ENCODE measurements around the gene NTN5.

Gene NTN5

DNA sequence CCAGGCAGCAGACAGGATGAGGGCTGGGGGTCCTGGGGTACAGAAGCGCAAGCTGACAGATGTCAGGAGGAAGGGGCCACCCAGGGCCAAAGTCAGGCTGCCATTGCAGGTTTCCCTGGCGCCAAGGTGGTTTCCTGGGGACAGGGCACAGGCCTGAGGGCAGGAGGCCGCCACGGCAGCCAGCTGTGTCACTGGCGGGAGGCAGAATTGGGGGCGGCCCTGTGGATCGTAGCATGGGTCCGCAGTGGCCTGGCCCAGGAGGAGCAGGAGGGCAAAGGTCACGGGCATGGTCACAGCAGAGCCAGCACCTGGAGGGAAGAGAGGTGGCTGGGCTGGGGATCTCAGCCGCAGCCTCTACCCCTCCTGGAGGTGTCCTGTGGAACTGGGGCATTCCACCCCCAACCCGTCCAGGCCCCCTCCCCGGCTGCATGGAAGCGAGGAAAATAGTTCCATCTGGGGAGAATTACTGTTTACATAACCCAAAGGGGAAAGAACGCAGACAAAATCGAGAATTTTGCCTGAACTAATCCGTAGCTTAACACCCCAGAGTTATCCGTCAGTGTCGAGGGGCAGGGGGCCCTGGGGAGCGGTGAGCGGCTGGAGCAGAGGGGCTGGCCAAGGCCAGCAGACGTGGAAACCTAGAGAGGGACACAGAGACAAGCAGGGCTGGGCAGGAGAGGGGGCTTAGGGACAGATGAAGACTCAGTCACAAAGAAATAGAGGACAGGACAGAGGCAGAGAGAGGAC lies 1.9 kb downstream of the NTN5 start:
- H3K36me3 ChIP-seq (ENCODE audit: control insufficient read depth, insufficient read depth, low read length), result no peaks in the 10 kb centered on the region
- H3K27ac ChIP-seq (ENCODE audit: low read depth, low read length), result no peak overlapping the region
- H3K18ac ChIP-seq (ENCODE audit: low read length), result no peak overlapping the region
- no peak overlapping the region for H2BK15ac ChIP-seq (replicated peaks; ENCODE audit: low read depth)
- no peaks in the 10 kb centered on the region for H3K79me1 ChIP-seq (ENCODE audit: low read length)
- no peaks in the 10 kb centered on the region for H3K4me1 ChIP-seq (ENCODE audit: control insufficient read depth, low read depth, low read length)
- H3K56ac ChIP-seq (ENCODE audit: low read length), result no peak overlapping the region
- H4K8ac ChIP-seq (ENCODE audit: low read depth, low read length), result no peak overlapping the region
- no peak overlapping the region for H3K4me3 ChIP-seq (ENCODE audit: low read length)
- no peak overlapping the region for H3K4ac ChIP-seq (ENCODE audit: low read depth, low read length)
- H2BK120ac ChIP-seq (ENCODE audit: low read depth, low read length), result no peak overlapping the region
- no peak overlapping the region for H3K4me2 ChIP-seq (ENCODE audit: low read length)
- no peaks in the 10 kb centered on the region for H3K27me3 ChIP-seq (ENCODE audit: insufficient read depth, low read length, poor library complexity)
- no peaks in the 10 kb centered on the region for H3K79me2 ChIP-seq (ENCODE audit: control insufficient read depth, insufficient read depth, low read length)
- no peak overlapping the region for H3K23ac ChIP-seq (ENCODE audit: low read length)
- DNase-seq, result no peak
- no peak overlapping the region for H2BK5ac ChIP-seq (ENCODE audit: low read length)
- no peak overlapping the region for H3K9ac ChIP-seq (ENCODE audit: low read length)
- no peak overlapping the region for H4K5ac ChIP-seq (ENCODE audit: low read length)
- WGBS (ENCODE audit: extremely low coverage, insufficient coverage, low lambda C conversion rate), result no CpG with 5 or more reads among the region's 21 CpGs
- no peak overlapping the region for H2AK5ac ChIP-seq (ENCODE audit: low read length)

DNA sequence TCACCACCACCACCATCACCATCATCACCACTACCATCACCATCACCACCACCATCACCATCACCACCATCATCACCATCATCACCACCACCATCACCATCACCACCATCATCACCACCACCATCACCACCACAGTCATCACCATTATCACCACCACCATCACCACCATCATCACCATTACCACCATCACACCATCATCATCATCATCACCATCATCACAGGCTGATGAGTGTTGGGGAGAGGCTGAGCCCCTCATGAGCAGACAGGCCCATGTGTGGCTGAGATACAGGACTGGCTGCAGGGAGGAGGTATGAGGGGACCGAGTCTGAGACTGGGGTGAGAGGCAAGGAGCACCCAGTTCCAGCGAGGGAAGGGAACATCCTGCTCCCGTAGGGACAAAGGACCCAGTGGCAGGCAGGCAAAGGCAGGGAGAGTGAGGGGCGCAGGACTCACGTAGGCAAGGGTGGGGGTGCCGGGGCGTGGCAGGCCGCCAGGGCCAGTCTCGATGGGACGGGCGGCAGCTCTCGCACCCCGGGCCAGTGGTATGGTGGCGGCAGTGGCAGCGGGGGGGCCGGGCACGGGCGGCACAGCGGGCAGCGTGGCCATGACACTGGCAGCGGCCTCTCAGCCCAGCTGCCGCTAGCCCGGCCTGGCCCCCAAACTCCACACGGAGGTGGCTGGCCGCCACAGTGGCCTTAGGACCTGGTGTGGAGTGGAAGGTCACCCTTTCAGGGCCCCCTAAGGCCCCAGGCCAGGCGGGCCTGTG lies 2.7 kb downstream of the NTN5 start:
- H3K4me3 ChIP-seq (ENCODE audit: low read length), result no peak overlapping the region
- no peak overlapping the region for H4K8ac ChIP-seq (ENCODE audit: low read depth, low read length)
- no peak overlapping the region for H3K18ac ChIP-seq (ENCODE audit: low read length)
- no peak overlapping the region for H3K4me2 ChIP-seq (ENCODE audit: low read length)
- DNase-seq, result no peak
- H3K79me2 ChIP-seq (ENCODE audit: control insufficient read depth, insufficient read depth, low read length), result no peaks in the 10 kb centered on the region
- H3K4ac ChIP-seq (ENCODE audit: low read depth, low read length), result no peak overlapping the region
- H3K36me3 ChIP-seq (ENCODE audit: control insufficient read depth, insufficient read depth, low read length), result no peaks in the 10 kb centered on the region
- no peak overlapping the region for H3K56ac ChIP-seq (ENCODE audit: low read length)
- H3K23ac ChIP-seq (ENCODE audit: low read length), result no peak overlapping the region
- H2AK5ac ChIP-seq (ENCODE audit: low read length), result no peak overlapping the region
- H3K9ac ChIP-seq (ENCODE audit: low read length), result no peak overlapping the region
- H3K79me1 ChIP-seq (ENCODE audit: low read length), result no peaks in the 10 kb centered on the region
- no CpG with 5 or more reads among the region's 26 CpGs for WGBS (ENCODE audit: extremely low coverage, insufficient coverage, low lambda C conversion rate)
- H2BK5ac ChIP-seq (ENCODE audit: low read length), result no peak overlapping the region
- H3K27ac ChIP-seq (ENCODE audit: low read depth, low read length), result no peak overlapping the region
- H2BK15ac ChIP-seq (replicated peaks; ENCODE audit: low read depth), result no peak overlapping the region
- no peak overlapping the region for H2BK120ac ChIP-seq (ENCODE audit: low read depth, low read length)
- no peak overlapping the region for H4K5ac ChIP-seq (ENCODE audit: low read length)
- H3K4me1 ChIP-seq (ENCODE audit: control insufficient read depth, low read depth, low read length), result no peaks in the 10 kb centered on the region
- no peaks in the 10 kb centered on the region for H3K27me3 ChIP-seq (ENCODE audit: insufficient read depth, low read length, poor library complexity)

DNA sequence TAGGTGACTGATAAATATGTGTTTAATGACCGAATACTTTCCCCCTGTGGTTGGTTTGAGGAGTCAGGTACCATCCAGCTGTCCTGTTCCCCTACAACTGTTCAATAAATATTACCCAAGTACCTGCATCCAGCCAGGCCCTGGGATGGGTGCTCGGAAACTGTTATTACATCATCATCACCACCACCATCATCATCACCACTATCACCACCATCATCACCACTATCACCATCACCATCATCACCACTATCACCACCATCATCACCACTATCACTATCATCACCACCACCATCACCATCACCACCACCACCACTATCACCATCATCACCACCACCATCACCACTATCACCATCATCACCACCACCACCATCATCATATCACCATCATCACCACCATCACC lies 4.1 kb downstream of the NTN5 start:
- no peaks in the 10 kb centered on the region for H3K79me2 ChIP-seq (ENCODE audit: control insufficient read depth, insufficient read depth, low read length)
- no peaks in the 10 kb centered on the region for H3K36me3 ChIP-seq (ENCODE audit: control insufficient read depth, insufficient read depth, low read length)
- no peaks in the 10 kb centered on the region for H3K27me3 ChIP-seq (ENCODE audit: insufficient read depth, low read length, poor library complexity)
- no CpG with 5 or more reads among the region's 2 CpGs for WGBS (ENCODE audit: extremely low coverage, insufficient coverage, low lambda C conversion rate)
- no peak for DNase-seq
- no peak overlapping the region for H2BK5ac ChIP-seq (ENCODE audit: low read length)
- no peak overlapping the region for H3K9ac ChIP-seq (ENCODE audit: low read length)
- H3K56ac ChIP-seq (ENCODE audit: low read length), result no peak overlapping the region
- H2AK5ac ChIP-seq (ENCODE audit: low read length), result no peak overlapping the region
- H3K4me1 ChIP-seq (ENCODE audit: control insufficient read depth, low read depth, low read length), result no peaks in the 10 kb centered on the region
- H3K79me1 ChIP-seq (ENCODE audit: low read length), result no peaks in the 10 kb centered on the region
- no peak overlapping the region for H3K4me2 ChIP-seq (ENCODE audit: low read length)
- no peak overlapping the region for H4K8ac ChIP-seq (ENCODE audit: low read depth, low read length)
- H3K27ac ChIP-seq (ENCODE audit: low read depth, low read length), result no peak overlapping the region
- no peak overlapping the region for H4K5ac ChIP-seq (ENCODE audit: low read length)
- no peak overlapping the region for H3K18ac ChIP-seq (ENCODE audit: low read length)
- H3K4me3 ChIP-seq (ENCODE audit: low read length), result no peak overlapping the region
- H3K23ac ChIP-seq (ENCODE audit: low read length), result no peak overlapping the region
- H2BK15ac ChIP-seq (replicated peaks; ENCODE audit: low read depth), result no peak overlapping the region
- H3K4ac ChIP-seq (ENCODE audit: low read depth, low read length), result no peak overlapping the region
- H2BK120ac ChIP-seq (ENCODE audit: low read depth, low read length), result no peak overlapping the region

GRCh38 chr19:48668332-48668731 lies 4.5 kb downstream of the NTN5 start:
- Histone ChIP-seq H4K8ac (ENCODE audit: low read depth, low read length) (no peak overlapping the region), H3K18ac (ENCODE audit: low read length) (no peak overlapping the region), H3K79me2 (ENCODE audit: control insufficient read depth, insufficient read depth, low read length) (no peaks in the 10 kb centered on the region), H2BK5ac (ENCODE audit: low read length) (no peak overlapping the region), H4K5ac (ENCODE audit: low read length) (no peak overlapping the region), H2BK120ac (ENCODE audit: low read depth, low read length) (no peak overlapping the region), H3K27me3 (ENCODE audit: insufficient read depth, low read length, poor library complexity) (no peaks in the 10 kb centered on the region), H3K23ac (ENCODE audit: low read length) (no peak overlapping the region), H3K4ac (ENCODE audit: low read depth, low read length) (no peak overlapping the region), H3K4me1 (ENCODE audit: control insufficient read depth, low read depth, low read length) (no peaks in the 10 kb centered on the region), H3K27ac (ENCODE audit: low read depth, low read length) (no peak overlapping the region), H3K4me2 (ENCODE audit: low read length) (no peak overlapping the region), H3K56ac (ENCODE audit: low read length) (no peak overlapping the region), H2BK15ac (replicated peaks; ENCODE audit: low read depth) (no peak overlapping the region), H3K79me1 (ENCODE audit: low read length) (no peaks in the 10 kb centered on the region), H3K36me3 (ENCODE audit: control insufficient read depth, insufficient read depth, low read length) (no peaks in the 10 kb centered on the region), H3K9ac (ENCODE audit: low read length) (no peak overlapping the region), H3K4me3 (ENCODE audit: low read length) (no peak overlapping the region), H2AK5ac (ENCODE audit: low read length) (no peak overlapping the region)
- no CpG with 5 or more reads among the region's 3 CpGs for WGBS (ENCODE audit: extremely low coverage, insufficient coverage, low lambda C conversion rate)
- DNase-seq, result no peak

- no peak overlapping the region for H4K8ac ChIP-seq (ENCODE audit: low read depth, low read length)
Observed at GRCh38 chr19:48665786-48666185, 7.0 kb downstream of the NTN5 start.

More at GRCh38 chr19:48665786-48666185, 7.0 kb downstream of the NTN5 start:
- no peak overlapping the region for H3K4me3 ChIP-seq (ENCODE audit: low read length)
- H2BK5ac ChIP-seq (ENCODE audit: low read length), result no peak overlapping the region
- H3K79me2 ChIP-seq (ENCODE audit: control insufficient read depth, insufficient read depth, low read length), result no peaks in the 10 kb centered on the region
- H4K5ac ChIP-seq (ENCODE audit: low read length), result no peak overlapping the region
- H3K27ac ChIP-seq (ENCODE audit: low read depth, low read length), result no peak overlapping the region
- H3K18ac ChIP-seq (ENCODE audit: low read length), result no peak overlapping the region
- H3K4me1 ChIP-seq (ENCODE audit: control insufficient read depth, low read depth, low read length), result no peaks in the 10 kb centered on the region
- H3K4me2 ChIP-seq (ENCODE audit: low read length), result no peak overlapping the region
- no peak overlapping the region for H3K56ac ChIP-seq (ENCODE audit: low read length)
- no peak overlapping the region for H2AK5ac ChIP-seq (ENCODE audit: low read length)
- no peak overlapping the region for H3K23ac ChIP-seq (ENCODE audit: low read length)
- no peaks in the 10 kb centered on the region for H3K27me3 ChIP-seq (ENCODE audit: insufficient read depth, low read length, poor library complexity)
- no peaks in the 10 kb centered on the region for H3K36me3 ChIP-seq (ENCODE audit: control insufficient read depth, insufficient read depth, low read length)
- H2BK15ac ChIP-seq (replicated peaks; ENCODE audit: low read depth), result no peak overlapping the region
- WGBS (ENCODE audit: extremely low coverage, insufficient coverage, low lambda C conversion rate), result no CpG with 5 or more reads among the region's 6 CpGs
- no peaks in the 10 kb centered on the region for H3K79me1 ChIP-seq (ENCODE audit: low read length)
- H3K9ac ChIP-seq (ENCODE audit: low read length), result no peak overlapping the region
- H2BK120ac ChIP-seq (ENCODE audit: low read depth, low read length), result no peak overlapping the region
- H3K4ac ChIP-seq (ENCODE audit: low read depth, low read length), result no peak overlapping the region
- DNase-seq, result no peak
